Mesendoderm (in vitro differentiated cells): ENCODE results near the gene BASP1. TPM values are rescaled to one million over a fixed set of nuclear protein-coding genes. Genes with fewer than 3 reads are reported as not detected.

Source experiments
- DNase-seq: peaks from one replicate; pipeline ENCODE4 v3.0.0; 2013
- H2AK5ac ChIP-seq: 2 replicates; pipeline ENCODE4 v1.6.1; 2013; ENCODE audit warnings: low read length, inconsistent platforms
- H2BK120ac ChIP-seq: 2 replicates; pipeline ENCODE4 v1.6.1; 2013; ENCODE audit warnings: low read depth, mild to moderate bottlenecking, low read length, moderate library complexity, mixed read lengths
- H2BK15ac ChIP-seq: replicated peaks from 2 replicates; pipeline ENCODE4 v1.6.1; 2013; ENCODE audit warnings: low read depth, mild to moderate bottlenecking, moderate library complexity
- H2BK5ac ChIP-seq: 2 replicates; pipeline ENCODE4 v1.6.1; 2013; ENCODE audit warnings: low read length, inconsistent platforms
- H3K18ac ChIP-seq: 2 replicates; pipeline ENCODE4 v1.6.1; 2013; ENCODE audit warnings: mild to moderate bottlenecking, low read length, mixed read lengths
- H3K23ac ChIP-seq: one replicate; pipeline ENCODE4 v1.6.1; 2013; ENCODE audit warnings: low read length
- H3K27ac ChIP-seq: 2 replicates; pipeline ENCODE4 v1.5.1; 2013; ENCODE audit warnings: low read depth, mild to moderate bottlenecking, inconsistent platforms, low read length, moderate library complexity
- H3K27me3 ChIP-seq: 2 replicates; pipeline ENCODE4 v1.6.1; 2013; ENCODE audit warnings: low read length, control low read depth, mild to moderate bottlenecking, inconsistent platforms; ENCODE audit not compliant: insufficient read depth, poor library complexity
- H3K36me3 ChIP-seq: 2 replicates; pipeline ENCODE4 v1.6.1; 2013; ENCODE audit warnings: low read length, inconsistent platforms; ENCODE audit not compliant: control insufficient read depth, insufficient read depth
- H3K4ac ChIP-seq: one replicate; pipeline ENCODE4 v1.6.1; 2013; ENCODE audit warnings: low read depth, mild to moderate bottlenecking, low read length, moderate library complexity
- H3K4me1 ChIP-seq: 2 replicates; pipeline ENCODE4 v1.6.1; 2013; ENCODE audit warnings: low read depth, low read length, inconsistent platforms; ENCODE audit not compliant: control insufficient read depth
- H3K4me2 ChIP-seq: 2 replicates; pipeline ENCODE4 v1.6.1; 2013; ENCODE audit warnings: low read length
- H3K4me3 ChIP-seq: 2 replicates; pipeline ENCODE4 v1.5.1; 2013; ENCODE audit warnings: mild to moderate bottlenecking, low read length
- H3K56ac ChIP-seq: one replicate; pipeline ENCODE4 v1.6.1; 2013; ENCODE audit warnings: low read length
- H3K79me1 ChIP-seq: 2 replicates; pipeline ENCODE4 v1.6.1; 2013; ENCODE audit warnings: low read length, inconsistent platforms
- H3K79me2 ChIP-seq: 2 replicates; pipeline ENCODE4 v1.6.1; 2013; ENCODE audit warnings: mild to moderate bottlenecking, low read length; ENCODE audit not compliant: control insufficient read depth, insufficient read depth
- H3K9ac ChIP-seq: 2 replicates; pipeline ENCODE4 v1.6.1; 2013; ENCODE audit warnings: low read length, inconsistent platforms
- H4K5ac ChIP-seq: one replicate; pipeline ENCODE4 v1.6.1; 2013; ENCODE audit warnings: low read length
- H4K8ac ChIP-seq: one replicate; pipeline ENCODE4 v1.6.1; 2013; ENCODE audit warnings: low read depth, mild to moderate bottlenecking, control low read depth, low read length, moderate library complexity
- WGBS: extraction: QIAGEN DNeasy Blood & Tissue Kit; methylation state at CpG from one replicate; pipeline ENCODE4 v1.1.7; 2013; ENCODE audit warnings: low lambda C conversion rate, missing lambda C conversion rate; ENCODE audit not compliant: insufficient coverage; ENCODE audit errors: extremely low coverage; 5-methylcytosine and 5-hydroxymethylcytosine counted together
- small RNA-seq: library from polyadenylated mRNA; stranded (forward); fragments of <200 nt; extraction: miRNeasy Mini kit (QIAGEN cat#:217004); gene quantifications from one replicate; pipeline ENCODE3, GENCODE V24; 2013; ENCODE audit not compliant: insufficient read depth

The BASP1 gene

GRCh38 chr5:17325770-17326599 is 108.6 kb downstream of the BASP1 start:
- no peak overlapping the region for H2BK5ac ChIP-seq
- H3K79me2 ChIP-seq = no peaks in the 10 kb centered on the region
- DNase-seq = no peak
- H3K4me2 ChIP-seq = no peak overlapping the region
- no peak overlapping the region for H3K23ac ChIP-seq
- H3K36me3 ChIP-seq = no peaks in the 10 kb centered on the region
- H3K27me3 ChIP-seq = no peaks in the 10 kb centered on the region
- H2BK120ac ChIP-seq = no peak overlapping the region
- no CpG with 5 or more reads among the region's 3 CpGs for WGBS
- H2BK15ac ChIP-seq = no peak overlapping the region
- no peak overlapping the region for H3K4ac ChIP-seq
- no peak overlapping the region for H3K56ac ChIP-seq
- no peak overlapping the region for H3K4me3 ChIP-seq
- H3K4me1 ChIP-seq = no peaks in the 10 kb centered on the region
- H3K27ac ChIP-seq = no peak overlapping the region
- no peak overlapping the region for H3K18ac ChIP-seq
- no peak overlapping the region for H4K8ac ChIP-seq
- H4K5ac ChIP-seq = no peak overlapping the region
- H3K9ac ChIP-seq = no peak overlapping the region
- H3K79me1 ChIP-seq = no peaks in the 10 kb centered on the region
- H2AK5ac ChIP-seq = no peak overlapping the region

Small RNAs within 50 kb of the gene (small RNA-seq; reads per million reads assigned to genes)
- not detected for gene RNU6-1003P
